A549 (cell line): ENCODE measurements around the gene AKR1C3. TPM values are rescaled to one million over a fixed set of nuclear protein-coding genes. Genes with fewer than 3 reads are reported as not detected.

Experiments used
- ATAC-seq, 2 experiments: fragments of 200-7000 bp in 1 of 2; fragments of >200 bp in 1 of 2; cut with Nextera tagmentation in 1 of 2; cut with Tn5 transposase in 1 of 2; 3 replicates each; pipeline versions ENCODE4 v1.8.0 to v1.9.1; 2018 to 2020; ENCODE audit warnings: mild to moderate bottlenecking in 1 of 2, moderate library complexity in 1 of 2
- CTCF ChIA-PET: fragments of 300-600 bp; sonication (Branson Sonifier 250); formaldehyde crosslinking; extraction: SDS; loops from one replicate; lab custom pipeline; 2021; ENCODE audit warnings: antibody characterized with exemption, inconsistent platforms; lab: Yijun Ruan, JAX
- POLR2A ChIA-PET: fragments of 350-600 bp; formaldehyde crosslinking; extraction: SDS; loops from one replicate; lab custom pipeline; 2021; ENCODE audit warnings: antibody characterized with exemption, inconsistent platforms; lab: Yijun Ruan, JAX
- DNase-seq, 2 experiments: peaks; one replicate each; pipeline versions ENCODE4 v3.0.0 to v3.0.0-alpha.2; 2011 to 2016; ENCODE audit warnings: low read depth in 1 of 2, low spot score in 1 of 2
- FAIRE-seq: peaks from 2 replicates; lab custom pipeline; 2011; peaks lifted over from hg19 to GRCh38; lab: Jason Lieb, UNC
- H3K27ac ChIP-seq, 2 experiments: fragments of >200 bp; sonication (Bioruptor Twin); formaldehyde crosslinking; 3 replicates each; pipeline ENCODE4 v1.5.1; 2016 to 2017
- H3K4me1 ChIP-seq: fragments of >200 bp; sonication (Bioruptor Twin); formaldehyde crosslinking; 3 replicates; pipeline ENCODE4 v1.6.1; 2016
- H3K4me2 ChIP-seq: fragments of >200 bp; sonication (Bioruptor Twin); formaldehyde crosslinking; 3 replicates; pipeline ENCODE4 v1.6.1; 2016
- H3K4me3 ChIP-seq: fragments of >200 bp; sonication (Bioruptor Twin); formaldehyde crosslinking; 3 replicates; pipeline ENCODE4 v1.5.1; 2016
- H3K9me3 ChIP-seq: fragments of >200 bp; sonication (Bioruptor Twin); formaldehyde crosslinking; 3 replicates; pipeline ENCODE4 v1.6.1; 2016
- BCL3 ChIP-seq: fragments of >200 bp; sonication (Bioruptor Twin); formaldehyde crosslinking; IDR thresholded peaks from 3 replicates; pipeline ENCODE4 v1.6.1; 2016
- CEBPB ChIP-seq, 2 experiments: fragments of >200 bp in 1 of 2; sonication (Bioruptor Twin) in 1 of 2; formaldehyde crosslinking in 1 of 2; IDR thresholded peaks; 2 replicates each; pipeline ENCODE4 v1.6.1; 2012 to 2016
- E2F6 ChIP-seq: IDR thresholded peaks from 2 replicates; pipeline ENCODE4 v1.6.1; 2012; ENCODE audit warnings: low read depth, borderline replicate concordance
- EHF ChIP-seq: fragments of 250-450 bp; sonication (Bioruptor Pico); IDR thresholded peaks from 2 replicates; pipeline ENCODE4 v1.5.0; 2020; ENCODE audit warnings: mild to moderate bottlenecking
- EHMT2 ChIP-seq: fragments of 200-600 bp; sonication (generic); IDR thresholded peaks from 2 replicates; pipeline ENCODE4 v1.6.1; 2016; ENCODE audit warnings: antibody characterized with exemption, low read depth, mild to moderate bottlenecking, moderate library complexity
- EP300 ChIP-seq, 2 experiments: fragments of >200 bp; sonication (Bioruptor Twin); formaldehyde crosslinking; IDR thresholded peaks; 2 replicates in 1 of 2; 3 replicates in 1 of 2; pipeline ENCODE4 v1.6.1; 2016 to 2017
- FOSL2 ChIP-seq, 2 experiments: fragments of 450-650 bp in 1 of 2; fragments of >200 bp in 1 of 2; sonication (Bioruptor Twin) in 1 of 2; formaldehyde crosslinking; IDR thresholded peaks; 2 replicates each; pipeline versions ENCODE4 v1.5.0 to v1.6.1; 2016 to 2020; ENCODE audit warnings: mild to moderate bottlenecking in 1 of 2, moderate library complexity in 1 of 2
- GATA3 ChIP-seq: IDR thresholded peaks from 2 replicates; pipeline ENCODE4 v1.6.1; 2012; ENCODE audit warnings: borderline replicate concordance
- HEYL ChIP-seq: fragments of 250-450 bp; sonication (Bioruptor Pico); IDR thresholded peaks from 2 replicates; pipeline ENCODE4 v1.8.0; 2021; ENCODE audit warnings: mild to moderate bottlenecking, moderate library complexity
- JUN ChIP-seq, 2 experiments: fragments of >200 bp; sonication (Bioruptor Twin); formaldehyde crosslinking; IDR thresholded peaks; 2 replicates in 1 of 2; 3 replicates in 1 of 2; pipeline ENCODE4 v1.6.1; 2016 to 2017
- JUNB ChIP-seq: fragments of >200 bp; sonication (Bioruptor Twin); formaldehyde crosslinking; IDR thresholded peaks from 2 replicates; pipeline ENCODE4 v1.6.1; 2016
- MAX ChIP-seq: IDR thresholded peaks from 2 replicates; pipeline ENCODE4 v1.6.1; 2012
- MYC ChIP-seq: IDR thresholded peaks from 2 replicates; pipeline ENCODE4 v1.6.1; 2012; ENCODE audit warnings: mild to moderate bottlenecking, inconsistent platforms, low read length, improper control_type of control experiment, borderline replicate concordance
- PHF8 ChIP-seq: fragments of 200-600 bp; sonication (generic); IDR thresholded peaks from 2 replicates; pipeline ENCODE4 v1.6.1; 2016; ENCODE audit warnings: low read depth, mild to moderate bottlenecking, antibody characterized with exemption, moderate library complexity, borderline replicate concordance
- SREBF2 ChIP-seq: fragments of 450-650 bp; IDR thresholded peaks from 2 replicates; pipeline ENCODE4 v1.6.1; 2014; ENCODE audit warnings: mild to moderate bottlenecking, moderate library complexity
- TFCP2L1 ChIP-seq: fragments of 250-450 bp; sonication (Bioruptor Pico); IDR thresholded peaks from 2 replicates; pipeline ENCODE4 v1.5.0; 2021; ENCODE audit warnings: mild to moderate bottlenecking
- ZSCAN20 ChIP-seq: fragments of 250-450 bp; sonication (Bioruptor Pico); IDR thresholded peaks from 2 replicates; pipeline ENCODE4 v1.8.0; 2022; ENCODE audit warnings: mild to moderate bottlenecking, moderate library complexity
- WGBS: methylation state at CpG from one replicate; pipeline ENCODE4 v1.1.6; 2017; ENCODE audit errors: missing lambda C conversion rate; 5-methylcytosine and 5-hydroxymethylcytosine counted together
- polyA plus RNA-seq, 4 experiments: library from polyadenylated mRNA; depleted of rRNA in 3 of 4; stranded (reverse); fragments of >200 nt; fragmentation: RNase III in 1 of 4; extraction: RNeasy Plus Mini Kit Qiagen cat#74134 plus additional on column Dnase treatment in 1 of 4; gene quantifications; 2 replicates in 3 of 4; 3 replicates in 1 of 4; pipeline ENCODE4 v1.2.3, GENCODE V29; 2011 to 2017
- TF ChIP-seq, protein P1 (sequence below): fragments of 250-450 bp; sonication (Bioruptor Pico); IDR thresholded peaks from 2 replicates; pipeline ENCODE4 v1.5.0; 2020; ENCODE audit warnings: low read depth, mild to moderate bottlenecking, moderate library complexity
- TF ChIP-seq, protein P2 (sequence below): IDR thresholded peaks from 2 replicates; pipeline ENCODE4 v1.6.1; 2012

Gene AKR1C3
- polyA plus RNA-seq, 2 of the 4 experiments (the other 2 are of a cell fraction), result 1,998 to 3,820 TPM

DNA sequence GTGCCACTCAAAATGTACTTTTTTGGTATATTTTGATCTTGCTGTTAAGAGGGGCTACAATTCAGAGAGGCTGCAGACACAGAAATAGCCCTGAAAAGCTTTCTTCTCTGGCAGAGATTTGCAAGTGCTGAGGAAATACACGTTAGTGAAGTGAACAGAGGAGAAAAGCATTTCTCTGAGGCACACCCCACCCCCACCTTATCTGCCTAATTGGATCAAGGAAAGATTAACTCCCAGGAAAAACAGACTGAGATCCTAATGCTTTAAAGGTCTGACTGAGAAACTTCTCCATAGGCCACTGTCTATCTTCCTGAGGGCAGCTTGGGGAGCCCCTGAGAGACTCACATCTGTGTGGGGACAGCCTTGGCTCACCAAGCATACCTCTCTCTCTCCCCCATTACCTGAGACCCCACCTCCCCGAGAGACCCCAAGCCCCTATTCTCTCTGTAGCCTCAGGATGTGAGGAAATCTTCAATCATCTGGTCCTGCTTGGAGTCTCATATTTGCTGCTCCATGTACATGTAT, 14.8 kb upstream of the AKR1C3 start:
- CTCF ChIA-PET, result interaction anchor here (0.7 to 2.0 kb wide), 4 partner anchors 9 to 189 kb away, joined by 3 to 7 read pairs (median 4); no protein-coding TSS in a partner anchor
- peaks cover 16% of the 10 kb centered on the region; the same call in 1 of the 3 replicates for H3K9me3 ChIP-seq
- peak overlapping the region; percentile 95 to 96 for H3K27ac ChIP-seq
- H3K4me2 ChIP-seq, result peak overlapping the region; percentile 71
- POLR2A ChIA-PET, result interaction anchor here (1.3 kb wide), 1 partner anchor 15 kb away, joined by 8 read pairs; the partner anchor contains the start of gene AKR1C3
- FAIRE-seq (no peak), DNase-seq (no peak), ATAC-seq (peak; percentile 60 to 61; a peak in 5 of 6 replicates)
- WGBS, result 6% methylated on average over 2 of the region's 2 CpGs
- no peak for TF ChIP-seq HEYL (CRISPR knock-in tag)
- TF ChIP-seq SREBF2, result no peak
- TF ChIP-seq TFCP2L1 (CRISPR knock-in tag), result no peak
- TF ChIP-seq MYC, result no peak
- no peak for TF ChIP-seq EP300 (IDR thresholded peaks at IDR 0.05)
- no peak for TF ChIP-seq EHMT2
- H3K4me3 ChIP-seq, result no peak overlapping the region
- peaks cover 66% of the 10 kb centered on the region for H3K4me1 ChIP-seq

DNA sequence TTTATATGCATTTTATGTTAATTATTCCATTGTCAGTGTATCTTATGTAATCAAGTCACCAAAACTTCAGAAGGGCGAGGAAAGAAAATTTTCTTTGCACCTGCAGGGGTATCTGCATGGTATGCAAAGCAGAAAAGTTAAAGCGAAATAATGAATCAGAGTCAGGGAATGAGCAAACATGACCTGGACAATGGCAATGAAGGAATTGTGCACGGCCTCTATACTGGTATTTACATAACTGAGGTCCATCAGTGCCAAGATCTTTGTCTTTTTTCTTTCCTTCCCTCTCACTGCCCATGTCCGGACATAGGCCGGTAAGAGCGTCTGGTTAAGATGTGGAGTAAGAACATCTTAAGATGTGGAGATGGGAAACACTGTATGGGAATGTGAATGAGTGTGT, 14.4 kb upstream of the AKR1C3 start:
- Histone ChIP-seq H3K4me2 (peak overlapping the region; percentile 71), H3K27ac (peak overlapping the region; percentile 95 to 96), H3K4me3 (no peak overlapping the region), H3K4me1 (peaks cover 62% of the 10 kb centered on the region), H3K9me3 (peaks cover 14% of the 10 kb centered on the region; the same call in 1 of the 3 replicates)
- no peak for TF ChIP-seq ZSCAN20 (CRISPR knock-in tag)
- TF ChIP-seq JUN (IDR thresholded peaks at IDR 0.05), result peak; percentile 55 to 63; a peak in 4 of 5 replicates
- TF ChIP-seq EP300 (IDR thresholded peaks at IDR 0.05), result peak; percentile 51 to 52; a peak in 2 of 5 replicates
- TF ChIP-seq GATA3, result peak; percentile 92
- no peak for TF ChIP-seq PHF8
- TF ChIP-seq EHF (CRISPR knock-in tag), result no peak
- TF ChIP-seq MAX, result peak; percentile 82
- TF ChIP-seq E2F6, result peak; percentile 40; the same call in 1 of the 2 replicates
- TF ChIP-seq FOSL2 (IDR thresholded peaks at IDR 0.05), result 0 out of 2 replicates have a peak, but pooled peaks have one; percentile 44
- peak; percentile 84 for TF ChIP-seq FOSL2 (CRISPR knock-in tag; IDR thresholded peaks at IDR 0.05)
- TF ChIP-seq, protein P1, sequence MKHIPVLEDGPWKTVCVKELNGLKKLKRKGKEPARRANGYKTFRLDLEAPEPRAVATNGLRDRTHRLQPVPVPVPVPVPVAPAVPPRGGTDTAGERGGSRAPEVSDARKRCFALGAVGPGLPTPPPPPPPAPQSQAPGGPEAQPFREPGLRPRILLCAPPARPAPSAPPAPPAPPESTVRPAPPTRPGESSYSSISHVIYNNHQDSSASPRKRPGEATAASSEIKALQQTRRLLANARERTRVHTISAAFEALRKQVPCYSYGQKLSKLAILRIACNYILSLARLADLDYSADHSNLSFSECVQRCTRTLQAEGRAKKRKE, result no peak
- TF ChIP-seq, protein P2, sequence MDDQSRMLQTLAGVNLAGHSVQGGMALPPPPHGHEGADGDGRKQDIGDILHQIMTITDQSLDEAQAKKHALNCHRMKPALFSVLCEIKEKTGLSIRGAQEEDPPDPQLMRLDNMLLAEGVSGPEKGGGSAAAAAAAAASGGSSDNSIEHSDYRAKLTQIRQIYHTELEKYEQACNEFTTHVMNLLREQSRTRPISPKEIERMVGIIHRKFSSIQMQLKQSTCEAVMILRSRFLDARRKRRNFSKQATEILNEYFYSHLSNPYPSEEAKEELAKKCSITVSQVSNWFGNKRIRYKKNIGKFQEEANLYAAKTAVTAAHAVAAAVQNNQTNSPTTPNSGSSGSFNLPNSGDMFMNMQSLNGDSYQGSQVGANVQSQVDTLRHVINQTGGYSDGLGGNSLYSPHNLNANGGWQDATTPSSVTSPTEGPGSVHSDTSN, result peak; percentile 68; the same call in 1 of the 2 replicates
- peak in 1 of 2 experiments; percentile 75; a peak in 2 of 4 replicates for TF ChIP-seq CEBPB (IDR thresholded peaks at IDR 0.05)
- peak; percentile 55 for TF ChIP-seq JUNB
- peak; percentile 59; the same call in 1 of the 3 replicates for TF ChIP-seq BCL3
- WGBS, result 3% methylated on average over 6 of the region's 6 CpGs
- ChIA-PET POLR2A (interaction anchor here (1.3 kb wide), 1 partner anchor 14 kb away, joined by 8 read pairs; the partner anchor contains the start of gene AKR1C3), CTCF (interaction anchor here (0.7 to 2.0 kb wide), 3 partner anchors 9 to 190 kb away, joined by 3 to 7 read pairs (median 5); no protein-coding TSS in a partner anchor)
- peak; percentile 83 to 92 for ATAC-seq
- peak; percentile 39 to 87 for DNase-seq
- FAIRE-seq, result peak; percentile 96
